ENCODE measurements around the gene MCF2L. TPM values are rescaled to one million over a fixed set of nuclear protein-coding genes. Genes with fewer than 3 reads are reported as not detected.

The MCF2L gene
- total RNA-seq, 1 donor from 2014 or later = 16.5 TPM

DNA sequence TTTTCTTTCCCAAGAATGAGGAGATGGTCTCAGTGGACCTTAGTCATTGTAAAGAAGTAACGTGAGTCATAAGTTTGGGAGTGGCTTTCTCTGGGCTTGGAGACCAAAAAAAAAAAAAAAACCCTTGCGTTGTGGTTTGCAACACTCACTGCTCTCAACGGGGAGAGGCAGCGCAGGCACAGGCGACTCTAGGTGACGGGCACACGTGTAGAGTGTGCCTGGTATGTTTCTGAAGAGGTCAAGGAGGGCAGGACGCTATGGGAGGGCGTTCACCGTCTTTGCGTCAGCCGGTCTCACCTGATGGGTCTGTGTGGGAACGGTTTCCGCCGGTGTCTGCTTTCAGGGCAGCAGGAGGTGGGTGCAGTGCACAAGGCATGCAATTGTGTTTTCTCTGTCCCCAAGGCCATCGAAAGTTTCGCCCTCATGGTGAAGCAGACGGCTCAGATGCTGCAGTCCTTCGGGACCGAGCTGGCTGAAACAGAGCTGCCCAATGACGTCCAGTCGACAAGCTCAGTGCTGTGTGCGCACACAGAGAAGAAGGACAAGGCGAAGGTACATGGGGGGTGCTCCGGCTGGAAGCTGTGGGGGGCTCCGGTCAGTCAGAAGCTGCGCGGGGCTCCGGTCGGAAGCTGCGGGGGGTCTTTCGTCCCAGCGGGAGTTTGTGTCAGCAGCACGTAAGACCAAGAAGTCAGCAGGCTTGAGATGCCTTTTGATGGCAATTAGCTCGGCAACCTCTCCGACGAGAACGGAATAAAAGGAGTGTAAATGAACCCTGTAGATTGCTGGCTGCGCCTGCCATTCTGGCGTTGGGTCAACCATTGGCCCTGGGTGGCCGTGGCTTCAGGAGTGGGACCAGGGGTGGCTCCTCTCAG is 95.8 kb downstream of the MCF2L start:
- Mint-ChIP-seq H3K4me3 (ENCODE audit: unreplicated experiment) (no peak overlapping the region), H3K4me1 (ENCODE audit: unreplicated experiment) (no peaks in the 10 kb centered on the region)

DNA sequence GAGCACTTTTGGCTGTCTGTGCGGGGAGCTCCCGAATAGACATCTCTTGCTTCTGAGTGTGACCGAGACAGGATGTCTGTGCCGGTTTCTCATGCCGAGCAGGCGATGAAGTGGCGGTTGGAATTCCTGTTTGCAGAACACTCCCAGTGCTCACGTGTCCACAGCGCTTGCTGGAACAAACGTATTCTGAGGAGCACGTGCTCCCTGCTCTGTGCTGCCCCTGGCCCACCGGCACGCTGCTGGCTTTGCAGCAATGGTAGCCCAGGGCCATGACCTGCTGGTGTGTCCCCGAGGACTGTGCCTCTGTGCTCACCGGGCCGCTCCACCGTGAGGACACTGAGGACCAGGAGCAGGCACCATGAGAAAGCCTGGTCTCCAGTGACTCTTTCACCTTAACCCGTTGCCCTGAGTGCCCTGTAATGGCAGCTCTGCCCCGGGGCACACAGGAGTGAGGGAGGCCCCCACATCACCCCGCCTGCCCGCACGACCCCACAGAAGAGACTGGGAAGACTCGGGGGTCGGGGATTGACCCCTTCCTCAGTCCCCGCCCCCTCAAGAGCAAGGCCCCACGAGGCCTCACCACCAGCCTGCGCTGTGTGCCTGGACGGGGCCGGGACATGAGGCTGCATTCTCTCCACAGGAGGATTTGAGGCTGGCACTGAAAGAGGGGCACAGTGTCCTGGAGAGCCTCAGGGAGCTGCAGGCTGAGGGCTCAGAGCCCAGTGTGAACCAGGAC is 96.6 kb downstream of the MCF2L start:
- TF ChIP-seq, protein P1, sequence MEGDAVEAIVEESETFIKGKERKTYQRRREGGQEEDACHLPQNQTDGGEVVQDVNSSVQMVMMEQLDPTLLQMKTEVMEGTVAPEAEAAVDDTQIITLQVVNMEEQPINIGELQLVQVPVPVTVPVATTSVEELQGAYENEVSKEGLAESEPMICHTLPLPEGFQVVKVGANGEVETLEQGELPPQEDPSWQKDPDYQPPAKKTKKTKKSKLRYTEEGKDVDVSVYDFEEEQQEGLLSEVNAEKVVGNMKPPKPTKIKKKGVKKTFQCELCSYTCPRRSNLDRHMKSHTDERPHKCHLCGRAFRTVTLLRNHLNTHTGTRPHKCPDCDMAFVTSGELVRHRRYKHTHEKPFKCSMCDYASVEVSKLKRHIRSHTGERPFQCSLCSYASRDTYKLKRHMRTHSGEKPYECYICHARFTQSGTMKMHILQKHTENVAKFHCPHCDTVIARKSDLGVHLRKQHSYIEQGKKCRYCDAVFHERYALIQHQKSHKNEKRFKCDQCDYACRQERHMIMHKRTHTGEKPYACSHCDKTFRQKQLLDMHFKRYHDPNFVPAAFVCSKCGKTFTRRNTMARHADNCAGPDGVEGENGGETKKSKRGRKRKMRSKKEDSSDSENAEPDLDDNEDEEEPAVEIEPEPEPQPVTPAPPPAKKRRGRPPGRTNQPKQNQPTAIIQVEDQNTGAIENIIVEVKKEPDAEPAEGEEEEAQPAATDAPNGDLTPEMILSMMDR (IDR thresholded peaks at IDR 0.05; ENCODE audit: unreplicated experiment) = no peak

More for the DNA sequence above, 95.8 kb downstream of the MCF2L start:
- Mint-ChIP-seq H3K9me3 (ENCODE audit: unreplicated experiment) (no peaks in the 10 kb centered on the region), H3K27ac (ENCODE audit: unreplicated experiment) (peak overlapping the region; percentile 9), H3K27me3 (ENCODE audit: unreplicated experiment) (peaks cover 11% of the 10 kb centered on the region), H3K36me3 (ENCODE audit: low read depth, unreplicated experiment) (peaks cover 3% of the 10 kb centered on the region)
- TF ChIP-seq, protein P1 (IDR thresholded peaks at IDR 0.05; ENCODE audit: unreplicated experiment) = no peak
- no peak for DNase-seq (ENCODE audit: low spot score)

DNA sequence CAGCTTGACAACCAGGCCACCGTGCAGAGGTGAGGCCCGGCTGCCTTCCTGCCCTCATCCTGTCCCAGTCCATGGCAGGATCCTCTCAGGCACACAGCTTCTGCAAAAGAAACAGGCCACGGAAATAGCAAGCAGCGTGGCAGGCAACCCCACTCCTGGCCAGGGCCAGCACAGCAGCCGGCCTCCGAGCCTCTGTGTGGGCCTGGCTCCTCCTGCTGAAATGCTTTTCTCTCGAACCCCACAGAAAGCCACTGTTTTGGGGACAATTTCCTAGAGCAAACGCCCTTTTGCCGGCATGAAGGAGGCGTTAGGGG is 97.1 kb downstream of the MCF2L start:
- TF ChIP-seq, protein P1 (IDR thresholded peaks at IDR 0.05; ENCODE audit: unreplicated experiment) = no peak
- Mint-ChIP-seq H3K27me3 (ENCODE audit: unreplicated experiment) (peaks cover 14% of the 10 kb centered on the region), H3K9me3 (ENCODE audit: unreplicated experiment) (no peaks in the 10 kb centered on the region), H3K4me3 (ENCODE audit: unreplicated experiment) (no peak overlapping the region), H3K27ac (ENCODE audit: unreplicated experiment) (no peak overlapping the region), H3K4me1 (ENCODE audit: unreplicated experiment) (no peaks in the 10 kb centered on the region), H3K36me3 (ENCODE audit: low read depth, unreplicated experiment) (peaks cover 3% of the 10 kb centered on the region)
- DNase-seq (ENCODE audit: low spot score) = no peak

More for the DNA sequence above, 96.6 kb downstream of the MCF2L start:
- H3K27ac Mint-ChIP-seq (ENCODE audit: unreplicated experiment) = no peak overlapping the region
- H3K4me1 Mint-ChIP-seq (ENCODE audit: unreplicated experiment) = no peaks in the 10 kb centered on the region
- peaks cover 11% of the 10 kb centered on the region for H3K27me3 Mint-ChIP-seq (ENCODE audit: unreplicated experiment)
- no peak for DNase-seq (ENCODE audit: low spot score)
- H3K36me3 Mint-ChIP-seq (ENCODE audit: low read depth, unreplicated experiment) = peaks cover 3% of the 10 kb centered on the region
- H3K4me3 Mint-ChIP-seq (ENCODE audit: unreplicated experiment) = no peak overlapping the region
- H3K9me3 Mint-ChIP-seq (ENCODE audit: unreplicated experiment) = no peaks in the 10 kb centered on the region

DNA sequence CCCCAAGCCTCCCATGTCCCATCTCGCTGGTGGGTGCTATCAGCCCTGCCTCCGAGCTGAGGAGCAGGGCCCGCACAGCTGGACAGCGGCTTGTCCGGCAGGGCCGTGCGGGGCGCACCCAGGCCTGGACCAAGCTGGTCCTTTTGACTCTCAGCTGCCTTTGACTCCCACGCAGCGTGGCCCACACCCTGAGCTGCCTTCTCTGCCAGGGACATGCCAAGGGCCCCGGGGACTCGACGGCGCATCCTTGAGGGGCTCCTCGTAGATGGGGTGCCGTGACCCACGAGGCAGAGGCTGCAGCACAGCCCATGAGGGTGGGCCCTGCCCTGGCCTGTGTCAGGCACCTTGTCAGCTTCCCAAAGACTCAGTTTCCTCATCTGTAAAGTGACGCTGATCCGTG is 97.7 kb downstream of the MCF2L start:
- no peaks in the 10 kb centered on the region for H3K9me3 Mint-ChIP-seq (ENCODE audit: unreplicated experiment)
- peaks cover 14% of the 10 kb centered on the region for H3K27me3 Mint-ChIP-seq (ENCODE audit: unreplicated experiment)
- TF ChIP-seq, protein P1 (IDR thresholded peaks at IDR 0.05; ENCODE audit: unreplicated experiment) = no peak
- no peak for DNase-seq (ENCODE audit: low spot score)
- H3K4me3 Mint-ChIP-seq (ENCODE audit: unreplicated experiment) = no peak overlapping the region
- no peak overlapping the region for H3K27ac Mint-ChIP-seq (ENCODE audit: unreplicated experiment)
- H3K36me3 Mint-ChIP-seq (ENCODE audit: low read depth, unreplicated experiment) = peaks cover 3% of the 10 kb centered on the region
- no peaks in the 10 kb centered on the region for H3K4me1 Mint-ChIP-seq (ENCODE audit: unreplicated experiment)
